Stimulated activated CD4-positive, alpha-beta T cell treated with anti-CD3 and anti-CD28 coated beads, Interleukin-12 subunit alpha, Interleukin-12 subunit beta, amount 100 ng/mL, for 4 hours (primary cell): ENCODE results near the gene OXTR.

Source experiments
- DNase-seq: peaks from one replicate; pipeline ENCODE4 v3.0.0-alpha.2; 2020

The OXTR gene

GRCh38 chr3:8767256-8767666 lies 2.2 kb downstream of the OXTR start:
- DNase-seq: no peak

- DNase-seq: no peak
Measured at GRCh38 chr3:8766148-8766547, 3.3 kb downstream of the OXTR start.

GRCh38 chr3:8765528-8765927 lies 3.9 kb downstream of the OXTR start:
- DNase-seq: no peak

GRCh38 chr3:8764528-8764927 lies 4.9 kb downstream of the OXTR start:
- no peak for DNase-seq

- no peak for DNase-seq
Measured at GRCh38 chr3:8762607-8763377, 6.6 kb downstream of the OXTR start.

GRCh38 chr3:8761866-8762265 lies 7.5 kb downstream of the OXTR start:
- no peak for DNase-seq

- DNase-seq: no peak
Measured at GRCh38 chr3:8760506-8760905, 8.9 kb downstream of the OXTR start.

GRCh38 chr3:8760091-8760490 lies 9.3 kb downstream of the OXTR start:
- DNase-seq: no peak

GRCh38 chr3:8759038-8759707 lies 10.2 kb downstream of the OXTR start:
- no peak for DNase-seq

GRCh38 chr3:8757551-8758518 lies 11.6 kb downstream of the OXTR start:
- DNase-seq: no peak

- DNase-seq: no peak
Measured at GRCh38 chr3:8756671-8757070, 12.7 kb downstream of the OXTR start.

- DNase-seq: no peak
Measured at GRCh38 chr3:8755564-8756237, 13.7 kb downstream of the OXTR start.

GRCh38 chr3:8755097-8755496 lies 14.3 kb downstream of the OXTR start:
- DNase-seq: no peak

GRCh38 chr3:8752832-8753231 lies 16.6 kb downstream of the OXTR start:
- no peak for DNase-seq

- no peak for DNase-seq
Measured at GRCh38 chr3:8749316-8749715, 20.1 kb downstream of the OXTR start.

- no peak for DNase-seq
Measured at GRCh38 chr3:8746780-8747345, 22.6 kb downstream of the OXTR start.

GRCh38 chr3:8745619-8746370 lies 23.6 kb downstream of the OXTR start:
- no peak for DNase-seq

GRCh38 chr3:8743911-8744310 lies 25.5 kb downstream of the OXTR start:
- DNase-seq: no peak

- no peak for DNase-seq
Measured at GRCh38 chr3:8743021-8743601, 26.3 kb downstream of the OXTR start.

GRCh38 chr3:8741581-8742261 lies 27.7 kb downstream of the OXTR start:
- no peak for DNase-seq
